Stimulated activated CD8-positive, alpha-beta memory T cell treated with anti-CD3 and anti-CD28 coated beads, Interleukin-12 subunit alpha, Interleukin-12 subunit beta, amount 100 ng/mL, for 24 hours (primary cell): ENCODE results near the gene CPD.

ENCODE experiments used
- DNase-seq: peaks from one replicate; pipeline ENCODE4 v3.0.0-alpha.2; 2020; ENCODE audit errors: extremely low read depth

CPD gene

DNA sequence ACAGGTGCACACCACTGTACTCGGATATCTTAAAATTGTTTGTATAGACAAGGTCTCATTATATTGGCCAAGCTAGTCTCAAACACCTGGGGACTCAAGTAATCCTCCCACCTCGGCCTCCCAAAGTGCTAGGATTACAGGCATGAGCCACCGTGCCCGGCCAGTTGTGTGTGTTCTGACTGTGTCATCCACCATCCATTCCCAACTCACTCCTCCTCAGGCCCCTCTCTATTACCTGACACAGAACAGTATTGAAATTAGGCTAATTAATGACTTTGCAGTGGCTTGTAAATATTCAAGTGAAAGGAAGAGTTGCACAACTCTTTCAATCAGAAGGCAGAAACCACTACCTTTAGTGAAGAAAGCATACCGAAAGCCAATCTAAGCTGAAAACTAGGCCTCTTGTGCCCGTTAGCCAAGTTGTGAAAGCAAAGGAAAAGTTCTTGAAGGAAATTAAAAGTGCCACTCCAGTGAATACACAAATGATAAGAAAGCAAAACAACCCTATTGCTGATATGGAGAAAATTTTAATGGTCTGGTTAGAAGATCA is 127.2 kb downstream of the CPD start:
- DNase-seq, result no peak

- DNase-seq, result no peak
Measured at GRCh38 chr17:30506481-30506880, 127.8 kb downstream of the CPD start.

DNA sequence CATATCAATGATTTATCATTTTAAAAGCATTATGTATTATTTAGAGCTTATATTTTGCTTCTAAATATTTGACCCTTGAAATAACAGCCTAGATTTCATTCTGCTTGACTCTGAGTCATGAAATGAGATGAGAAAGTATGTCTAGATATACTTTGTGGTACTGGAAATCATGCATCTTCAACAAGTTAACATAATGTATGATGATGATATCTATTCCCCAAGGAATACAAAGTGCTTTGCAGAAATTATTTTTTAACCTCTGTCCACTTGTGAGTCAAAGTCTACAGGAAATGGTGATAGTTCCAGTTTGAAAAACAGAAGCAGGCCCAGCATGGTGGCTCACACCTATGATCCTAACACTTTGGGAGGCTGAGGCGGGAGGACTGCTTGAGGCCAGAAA is 134.6 kb downstream of the CPD start:
- no peak for DNase-seq

DNA sequence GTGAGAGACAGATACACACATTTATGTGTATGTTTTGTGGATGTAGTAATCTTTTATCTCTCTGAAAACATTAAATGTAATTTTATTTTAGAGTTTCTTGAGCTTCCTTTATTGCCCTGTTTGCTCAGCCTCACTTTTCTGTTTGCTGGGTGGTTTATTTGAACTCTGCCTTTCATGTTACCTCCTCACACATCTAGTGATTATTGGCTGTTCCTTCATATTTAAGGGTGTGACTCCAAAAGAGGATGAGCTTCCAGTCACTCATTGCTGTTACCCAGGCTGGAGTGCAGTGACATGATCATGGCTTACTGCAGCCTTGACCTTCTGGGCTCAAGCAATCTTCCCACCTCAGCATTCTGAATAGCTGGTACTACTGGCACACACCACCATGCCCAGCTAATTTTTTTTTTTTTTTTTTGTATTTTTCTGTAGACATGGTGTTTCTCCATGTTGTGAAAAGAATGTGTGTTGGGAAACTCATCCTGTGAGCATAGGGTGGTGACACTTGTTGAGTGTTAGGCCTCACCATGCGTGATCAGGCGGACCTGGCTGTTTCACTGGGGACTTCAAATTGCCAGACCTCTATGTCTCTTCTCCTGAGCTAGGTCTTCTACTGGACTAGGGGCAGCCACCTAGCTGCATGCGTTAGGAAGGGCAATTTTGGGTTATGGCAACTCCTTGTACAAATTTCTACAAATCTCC is 136.3 kb downstream of the CPD start:
- DNase-seq, result no peak

DNA sequence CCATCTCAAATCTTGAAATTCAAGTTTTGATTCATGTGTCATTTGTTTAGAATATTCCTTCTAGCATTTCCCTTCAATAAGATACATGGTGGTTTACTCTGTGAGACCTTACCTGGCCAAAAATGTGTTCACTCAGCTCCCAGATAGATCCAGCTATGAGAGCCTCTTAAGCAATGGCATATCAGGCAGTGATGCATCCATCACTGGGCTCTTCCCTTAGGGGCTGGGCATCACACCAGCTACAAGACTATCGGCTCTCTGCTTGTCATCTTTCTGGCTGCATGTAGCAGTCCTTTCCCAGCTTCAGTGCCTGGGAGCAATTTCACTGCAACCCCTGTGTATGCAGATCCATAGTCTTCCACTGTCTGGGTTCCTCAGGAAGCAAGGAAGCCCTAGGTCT is 139.1 kb downstream of the CPD start:
- DNase-seq, result no peak

DNA sequence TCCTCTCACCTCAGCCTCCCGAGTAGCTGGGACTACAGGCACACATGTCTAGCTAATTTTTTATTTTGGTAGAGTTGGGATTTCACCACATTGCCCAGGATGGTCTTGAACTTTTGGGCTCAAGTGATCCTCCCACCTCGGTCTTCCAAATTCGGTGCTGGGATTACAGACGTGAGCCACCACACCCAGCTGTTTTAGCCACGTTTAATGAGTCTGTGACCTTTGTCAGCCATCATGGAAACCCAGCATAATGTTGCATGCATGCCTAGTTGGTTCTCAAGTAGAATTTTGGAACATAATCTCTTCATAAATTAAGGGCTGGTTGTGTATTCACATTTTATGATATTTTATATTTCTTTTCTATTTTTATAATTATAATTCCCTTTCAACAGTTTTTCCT is 140.4 kb downstream of the CPD start:
- DNase-seq, result no peak
